ENCODE data around the gene KIF5A.

The KIF5A gene

DNA sequence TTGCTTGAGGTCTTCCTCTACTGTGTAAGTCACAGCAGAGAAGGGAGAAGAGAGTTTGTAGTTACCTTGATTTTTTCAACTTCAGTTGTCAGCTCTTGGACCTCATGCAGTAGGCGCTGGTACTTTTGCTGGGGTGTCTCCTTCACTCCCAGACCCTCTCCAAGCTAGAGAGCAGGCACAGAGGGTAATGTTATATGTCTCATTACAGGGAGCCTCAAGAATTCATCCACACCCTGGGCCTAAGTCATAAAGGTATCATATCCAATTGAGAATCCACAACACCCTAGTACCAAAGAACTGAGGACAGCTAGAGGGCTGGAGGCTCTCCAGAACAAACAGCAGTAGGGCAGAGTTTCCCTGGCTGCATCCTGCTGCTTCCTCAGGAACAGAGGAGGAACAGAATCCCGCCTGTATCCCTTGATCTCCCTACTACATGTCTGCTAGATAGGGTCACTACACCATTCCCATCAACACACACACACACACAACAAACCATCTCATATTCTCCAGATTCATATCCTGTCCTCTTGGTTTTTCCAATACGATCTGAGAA, 14.8 kb upstream of the KIF5A start:
- Histone ChIP-seq H3K4me2 (ENCODE audit: low read depth, low read length, poor library complexity, severe bottlenecking) (no peak overlapping the region), H3K79me2 (ENCODE audit: insufficient read depth, low read length) (no peaks in the 10 kb centered on the region), H3K36me3 (ENCODE audit: low read length) (no peaks in the 10 kb centered on the region), H3F3A (ENCODE audit: insufficient read depth) (0 out of 2 replicates have a peak, but pooled peaks cover 6% of the 10 kb centered on the region), H3K27me3 (ENCODE audit: low read length) (no peaks in the 10 kb centered on the region), H4K20me1 (ENCODE audit: low read depth, low read length) (no peaks in the 10 kb centered on the region), H2AFZ (ENCODE audit: low read depth, low read length, severe bottlenecking) (no peak overlapping the region), H3K27ac (ENCODE audit: low read depth, low read length) (no peak overlapping the region), H3K4me3 (ENCODE audit: insufficient read depth, low read length, poor library complexity, severe bottlenecking) (no peak overlapping the region), H3K9me2 (replicated peaks; ENCODE audit: insufficient read depth, low read length) (no peaks in the 10 kb centered on the region), H3K9ac (ENCODE audit: low read length) (no peak overlapping the region), H3K9me3 (ENCODE audit: insufficient read depth, low read length) (no peaks in the 10 kb centered on the region)
- TF ChIP-seq, protein P1, sequence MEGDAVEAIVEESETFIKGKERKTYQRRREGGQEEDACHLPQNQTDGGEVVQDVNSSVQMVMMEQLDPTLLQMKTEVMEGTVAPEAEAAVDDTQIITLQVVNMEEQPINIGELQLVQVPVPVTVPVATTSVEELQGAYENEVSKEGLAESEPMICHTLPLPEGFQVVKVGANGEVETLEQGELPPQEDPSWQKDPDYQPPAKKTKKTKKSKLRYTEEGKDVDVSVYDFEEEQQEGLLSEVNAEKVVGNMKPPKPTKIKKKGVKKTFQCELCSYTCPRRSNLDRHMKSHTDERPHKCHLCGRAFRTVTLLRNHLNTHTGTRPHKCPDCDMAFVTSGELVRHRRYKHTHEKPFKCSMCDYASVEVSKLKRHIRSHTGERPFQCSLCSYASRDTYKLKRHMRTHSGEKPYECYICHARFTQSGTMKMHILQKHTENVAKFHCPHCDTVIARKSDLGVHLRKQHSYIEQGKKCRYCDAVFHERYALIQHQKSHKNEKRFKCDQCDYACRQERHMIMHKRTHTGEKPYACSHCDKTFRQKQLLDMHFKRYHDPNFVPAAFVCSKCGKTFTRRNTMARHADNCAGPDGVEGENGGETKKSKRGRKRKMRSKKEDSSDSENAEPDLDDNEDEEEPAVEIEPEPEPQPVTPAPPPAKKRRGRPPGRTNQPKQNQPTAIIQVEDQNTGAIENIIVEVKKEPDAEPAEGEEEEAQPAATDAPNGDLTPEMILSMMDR (IDR thresholded peaks at IDR 0.05; ENCODE audit: insufficient read depth, low read length, poor library complexity, severe bottlenecking) = no peak
- no peak for TF ChIP-seq EZH2phosphoT487 (conservative IDR thresholded peaks at IDR 0.05; ENCODE audit: low read length)

DNA sequence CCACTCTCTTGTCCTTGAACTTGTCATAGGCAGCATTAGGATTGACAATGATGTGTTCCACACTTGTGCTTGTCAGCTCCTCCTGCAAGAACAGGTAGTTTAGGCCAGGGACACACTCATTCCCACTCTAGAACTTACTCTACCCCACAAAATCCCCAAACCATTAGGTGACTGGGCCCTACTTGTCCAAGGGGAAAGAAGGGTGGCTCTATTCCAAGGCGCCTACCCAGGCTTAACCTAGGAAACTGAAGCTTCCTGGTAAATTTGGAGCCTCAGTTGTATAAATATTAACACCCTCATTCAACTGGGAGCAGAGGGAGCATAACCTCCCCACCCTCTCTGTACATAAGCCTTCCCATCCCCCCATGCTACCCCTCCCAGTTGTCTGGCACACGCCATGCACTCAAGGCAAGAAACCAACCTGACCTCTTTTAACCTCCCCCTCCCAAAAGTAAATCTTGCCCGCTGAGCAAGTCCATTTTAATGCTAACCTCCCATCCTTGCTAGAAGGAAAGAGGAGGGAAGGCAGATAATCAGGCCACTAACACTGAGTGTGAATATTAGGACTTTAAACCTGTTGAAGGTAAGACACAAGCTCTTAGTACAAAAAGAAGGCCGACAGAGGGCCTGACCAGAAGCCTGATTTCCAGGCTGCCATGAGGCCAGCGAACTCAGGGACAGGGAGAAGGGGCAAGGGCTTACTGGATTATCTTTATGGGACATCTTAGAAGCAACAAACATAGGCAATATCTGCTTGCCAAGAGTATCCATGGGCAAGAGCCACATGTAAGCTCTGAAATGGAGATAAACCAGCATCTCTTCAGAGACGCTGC, 13.9 kb upstream of the KIF5A start:
- Histone ChIP-seq H3K27me3 (ENCODE audit: low read length) (no peaks in the 10 kb centered on the region), H3K36me3 (ENCODE audit: low read length) (no peaks in the 10 kb centered on the region)

DNA sequence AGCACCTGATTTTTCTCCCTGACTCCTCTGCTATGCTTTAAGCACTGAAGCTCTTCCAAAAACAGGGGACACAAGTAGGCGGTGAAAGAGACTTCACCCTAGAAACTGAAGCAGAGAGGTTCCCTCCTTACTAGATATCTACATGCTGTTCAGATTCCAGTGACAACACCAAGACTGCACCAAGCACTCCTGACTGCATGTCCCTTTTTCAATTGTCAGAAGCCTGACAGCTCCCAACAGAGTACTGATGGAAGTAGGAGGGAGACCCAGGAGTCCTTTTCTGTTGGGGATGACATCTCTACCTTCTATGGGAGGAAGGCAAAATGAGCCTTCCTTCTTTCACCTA, 13.3 kb upstream of the KIF5A start:
- Histone ChIP-seq H3K9me2 (replicated peaks; ENCODE audit: insufficient read depth, low read length) (no peaks in the 10 kb centered on the region), H3K36me3 (ENCODE audit: low read length) (no peaks in the 10 kb centered on the region), H3K4me2 (ENCODE audit: low read depth, low read length, poor library complexity, severe bottlenecking) (no peak overlapping the region), H3K79me2 (ENCODE audit: insufficient read depth, low read length) (no peaks in the 10 kb centered on the region), H3K27me3 (ENCODE audit: low read length) (no peaks in the 10 kb centered on the region), H3F3A (ENCODE audit: insufficient read depth) (no peaks in the 10 kb centered on the region), H3K4me3 (ENCODE audit: insufficient read depth, low read length, poor library complexity, severe bottlenecking) (no peak overlapping the region), H3K9me3 (ENCODE audit: insufficient read depth, low read length) (no peaks in the 10 kb centered on the region), H2AFZ (ENCODE audit: low read depth, low read length, severe bottlenecking) (no peak overlapping the region), H3K9ac (ENCODE audit: low read length) (no peak overlapping the region), H4K20me1 (ENCODE audit: low read depth, low read length) (no peaks in the 10 kb centered on the region), H3K27ac (ENCODE audit: low read depth, low read length) (no peak overlapping the region)
- TF ChIP-seq EZH2phosphoT487 (conservative IDR thresholded peaks at IDR 0.05; ENCODE audit: low read length) = no peak
- TF ChIP-seq, protein P1 (IDR thresholded peaks at IDR 0.05; ENCODE audit: insufficient read depth, low read length, poor library complexity, severe bottlenecking) = no peak

More for the DNA sequence above, 13.9 kb upstream of the KIF5A start:
- Histone ChIP-seq H4K20me1 (ENCODE audit: low read depth, low read length) (no peaks in the 10 kb centered on the region), H3K27ac (ENCODE audit: low read depth, low read length) (no peak overlapping the region), H3K9me2 (replicated peaks; ENCODE audit: insufficient read depth, low read length) (no peaks in the 10 kb centered on the region), H3K9me3 (ENCODE audit: insufficient read depth, low read length) (no peaks in the 10 kb centered on the region), H3K4me2 (ENCODE audit: low read depth, low read length, poor library complexity, severe bottlenecking) (no peak overlapping the region), H3K4me3 (ENCODE audit: insufficient read depth, low read length, poor library complexity, severe bottlenecking) (no peak overlapping the region), H3K9ac (ENCODE audit: low read length) (no peak overlapping the region), H3K79me2 (ENCODE audit: insufficient read depth, low read length) (no peaks in the 10 kb centered on the region), H3F3A (ENCODE audit: insufficient read depth) (0 out of 2 replicates have a peak, but pooled peaks cover 1% of the 10 kb centered on the region), H2AFZ (ENCODE audit: low read depth, low read length, severe bottlenecking) (no peak overlapping the region)
- no peak for TF ChIP-seq EZH2phosphoT487 (conservative IDR thresholded peaks at IDR 0.05; ENCODE audit: low read length)
- TF ChIP-seq, protein P1 (IDR thresholded peaks at IDR 0.05; ENCODE audit: insufficient read depth, low read length, poor library complexity, severe bottlenecking) = no peak

All from SU-DHL-6 (cell line).